PC-9 (cell line): ENCODE measurements around the gene CRB3.

Experiments used
- CTCF ChIP-seq: fragments of 200-600 bp; sonication (generic); conservative IDR thresholded peaks from 2 replicates; pipeline ENCODE4 v1.6.1; 2017; ENCODE audit warnings: mixed run types, antibody characterized with exemption, mild to moderate bottlenecking, moderate library complexity
- EZH2 ChIP-seq: fragments of 200-600 bp; sonication (generic); IDR thresholded peaks from 2 replicates; pipeline ENCODE4 v1.8.0; 2017; ENCODE audit warnings: antibody characterized with exemption, low read depth

DNA sequence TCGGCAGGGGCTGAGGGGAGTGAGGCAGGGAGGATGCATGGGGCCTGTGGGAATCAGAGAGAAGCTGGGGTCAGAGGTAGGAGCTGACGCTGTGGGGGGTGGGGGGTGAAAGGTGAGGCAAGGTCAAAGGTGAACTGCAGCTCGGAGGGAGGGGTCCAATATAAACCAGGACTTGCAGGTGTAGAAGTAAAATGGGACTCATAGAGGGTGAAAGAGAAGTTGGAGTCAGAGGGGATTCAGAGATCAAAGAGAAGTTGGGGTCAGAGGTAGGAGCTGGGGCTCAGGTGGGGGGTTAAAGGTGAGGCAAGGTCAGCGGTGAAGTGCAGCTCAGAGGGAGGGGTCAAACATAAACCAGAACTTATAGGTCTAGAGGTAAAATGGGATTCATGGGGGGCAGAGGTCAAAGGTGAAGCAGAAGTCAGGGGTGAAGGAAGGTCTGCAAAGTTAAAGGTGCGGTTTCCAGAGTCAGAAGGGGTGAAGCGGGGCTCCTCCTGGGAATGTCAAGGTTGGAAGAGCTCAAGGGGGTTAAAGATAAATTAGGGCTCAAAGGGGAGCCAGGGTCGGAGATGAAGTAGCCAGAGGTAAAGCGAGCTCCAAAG, 30.5 kb downstream of the CRB3 start:
- TF ChIP-seq CTCF (no peak), EZH2 (no peak)
